Prostate gland (tissue), 2 donors: ENCODE data around the gene MAP3K9.

Experiments used
- CTCF ChIP-seq, 4 experiments: fragments of 200-600 bp in 2 of 4; fragments of 450-650 bp in 2 of 4; sonication (generic) in 2 of 4; IDR thresholded peaks; 1 replicate in 3 of 4; 2 replicates in 1 of 4; pipeline ENCODE4 v1.5.1; 2016 to 2019; ENCODE audit warnings: antibody characterized with exemption in 4 of 4, mild to moderate bottlenecking in 2 of 4, moderate library complexity in 2 of 4
- POLR2A ChIP-seq: fragments of 450-650 bp; IDR thresholded peaks from one replicate; pipeline ENCODE4 v1.6.1; 2016; ENCODE audit warnings: antibody characterized with exemption, mild to moderate bottlenecking
- POLR2AphosphoS5 ChIP-seq: sonication (generic); formaldehyde crosslinking; IDR thresholded peaks from one replicate; pipeline ENCODE4 v1.6.1; 2017; ENCODE audit warnings: antibody characterized with exemption

- TF ChIP-seq CTCF (IDR thresholded peaks at IDR 0.05): no peak
- TF ChIP-seq POLR2A: no peak
- no peak for TF ChIP-seq POLR2AphosphoS5
Observed at GRCh38 chr14:70847406-70848090, 38.2 kb upstream of the MAP3K9 start.
